Gastroesophageal sphincter (tissue), 4 donors: ENCODE results near the gene SLC10A2. TPM values are rescaled to one million over a fixed set of nuclear protein-coding genes. Genes with fewer than 3 reads are reported as not detected.

Experiments used
- ATAC-seq: fragments of 150-250 bp; one replicate; pipeline ENCODE4 v1.9.1; 2016; ENCODE audit warnings: mild to moderate bottlenecking, moderate library complexity
- H3K27ac ChIP-seq, 4 donors: fragments of 200-600 bp; sonication (generic) in 3 of 4; 1 replicate in 3 of 4; 2 replicates in 1 of 4; pipeline ENCODE4 v1.5.1; 2016 to 2019
- H3K27me3 ChIP-seq: fragments of 200-600 bp; sonication (generic); one replicate; pipeline ENCODE4 v1.5.1; 2019
- H3K36me3 ChIP-seq, 2 donors: fragments of 200-600 bp; sonication (generic); one replicate each; pipeline ENCODE4 v1.5.1; 2019; ENCODE audit warnings: control low read depth in 1 of 2
- H3K4me1 ChIP-seq, 3 donors: fragments of 200-600 bp; sonication (generic); 1 replicate in 2 of 3; 2 replicates in 1 of 3; pipeline ENCODE4 v1.5.1; 2016 to 2019; ENCODE audit warnings: control low read depth in 2 of 3
- H3K4me3 ChIP-seq, 2 donors: fragments of 200-600 bp; sonication (generic); one replicate each; pipeline ENCODE4 v1.5.1; 2019; ENCODE audit warnings: mild to moderate bottlenecking in 1 of 2, moderate library complexity in 1 of 2
- H3K9me3 ChIP-seq, 3 donors: fragments of 200-600 bp; sonication (generic); one replicate each; pipeline ENCODE4 v1.5.1; 2017 to 2019; ENCODE audit warnings: control low read depth in 2 of 3
- CTCF ChIP-seq, 4 experiments: fragments of 200-600 bp in 2 of 4; fragments of 450-650 bp in 2 of 4; sonication (generic) in 1 of 4; IDR thresholded peaks; one replicate each; pipeline ENCODE4 v1.5.1; 2017 to 2019; ENCODE audit warnings: antibody characterized with exemption in 4 of 4, mild to moderate bottlenecking in 2 of 4, moderate library complexity in 2 of 4
- EP300 ChIP-seq: sonication (generic); formaldehyde crosslinking; IDR thresholded peaks from one replicate; pipeline ENCODE4 v1.6.1; 2017; ENCODE audit warnings: antibody characterized with exemption, mild to moderate bottlenecking
- POLR2A ChIP-seq, 2 donors: fragments of 450-650 bp; IDR thresholded peaks; one replicate each; pipeline ENCODE4 v1.6.1; 2017; ENCODE audit warnings: antibody characterized with exemption in 2 of 2, mild to moderate bottlenecking in 2 of 2, moderate library complexity in 1 of 2
- POLR2AphosphoS5 ChIP-seq: sonication (generic); formaldehyde crosslinking; IDR thresholded peaks from one replicate; pipeline ENCODE4 v1.6.1; 2017; ENCODE audit warnings: antibody characterized with exemption
- WGBS, 2 donors: methylation state at CpG; one replicate each; pipeline ENCODE4 v1.1.5; 2018; ENCODE audit warnings: low coverage in 1 of 2; 5-methylcytosine and 5-hydroxymethylcytosine counted together
- total RNA-seq, 4 donors: library from RNA; depleted of rRNA; stranded (reverse); fragments of >200 nt; gene quantifications; one replicate each; pipeline ENCODE4 v1.1.0, GENCODE V29; 2016

SLC10A2 gene
- total RNA-seq, 4 donors from 2014 or later = 0.08 TPM; not detected in 3

- H3K27ac ChIP-seq = no peak overlapping the region
- WGBS, 2 donors = 80% methylated on average over 2 of the region's 2 CpGs; no CpG with 5 or more reads in 1 of the 2 donors
- peaks cover 0 to 33% (median 0%) of the 10 kb centered on the region in 3 donors for H3K9me3 ChIP-seq
- H3K36me3 ChIP-seq = no peaks in the 10 kb centered on the region
- TF ChIP-seq POLR2A (IDR thresholded peaks at IDR 0.05) (no peak), EP300 (no peak), POLR2AphosphoS5 (no peak), CTCF (IDR thresholded peaks at IDR 0.05) (no peak)
- no peaks in the 10 kb centered on the region for H3K27me3 ChIP-seq
- H3K4me1 ChIP-seq = no peaks in the 10 kb centered on the region
- ATAC-seq = no peak
- no peak overlapping the region for H3K4me3 ChIP-seq
These were observed 11.1 kb downstream of the SLC10A2 start for GRCh38 chr13:103055166-103055565.

- Histone ChIP-seq H3K27me3 (no peaks in the 10 kb centered on the region), H3K36me3 (no peaks in the 10 kb centered on the region), H3K4me3 (no peak overlapping the region), H3K9me3 (no peaks in the 10 kb centered on the region), H3K4me1 (no peaks in the 10 kb centered on the region), H3K27ac (no peak overlapping the region)
- TF ChIP-seq CTCF (IDR thresholded peaks at IDR 0.05) (no peak), POLR2A (IDR thresholded peaks at IDR 0.05) (no peak), EP300 (no peak), POLR2AphosphoS5 (no peak)
- no peak for ATAC-seq
- 66 to 93% methylated on average over 3 to 4 of the region's 4 CpGs for WGBS, 2 donors
These were observed 19.5 kb downstream of the SLC10A2 start for GRCh38 chr13:103046676-103047075.

- no peak overlapping the region for H3K4me3 ChIP-seq
- WGBS, 2 donors = 76 to 88% methylated on average over 3 of the region's 3 CpGs
These were observed 22.2 kb downstream of the SLC10A2 start for GRCh38 chr13:103044056-103044455.

GRCh38 chr13:103040006-103040405 lies 26.2 kb downstream of the SLC10A2 start:
- Histone ChIP-seq H3K4me1 (no peaks in the 10 kb centered on the region), H3K36me3 (no peaks in the 10 kb centered on the region), H3K9me3 (no peaks in the 10 kb centered on the region), H3K27me3 (no peaks in the 10 kb centered on the region), H3K4me3 (no peak overlapping the region), H3K27ac (no peak overlapping the region)
- no peak for ATAC-seq
- WGBS, 2 donors = 50 to 60% methylated on average over 1 of the region's 1 CpG
- TF ChIP-seq POLR2A (IDR thresholded peaks at IDR 0.05) = no peak
- no peak for TF ChIP-seq EP300
- no peak for TF ChIP-seq CTCF (IDR thresholded peaks at IDR 0.05)
- no peak for TF ChIP-seq POLR2AphosphoS5

More at GRCh38 chr13:103044056-103044455, 22.2 kb downstream of the SLC10A2 start:
- no peaks in the 10 kb centered on the region for H3K9me3 ChIP-seq
- TF ChIP-seq CTCF (IDR thresholded peaks at IDR 0.05) = no peak
- ATAC-seq = no peak
- no peak overlapping the region for H3K27ac ChIP-seq
- H3K27me3 ChIP-seq = no peaks in the 10 kb centered on the region
- no peaks in the 10 kb centered on the region for H3K36me3 ChIP-seq
- no peaks in the 10 kb centered on the region for H3K4me1 ChIP-seq

GRCh38 chr13:103039183-103039582 lies 27.0 kb downstream of the SLC10A2 start:
- WGBS, 2 donors = 33 to 43% methylated on average over 1 to 2 of the region's 2 CpGs
- no peak overlapping the region for H3K27ac ChIP-seq
- H3K4me3 ChIP-seq = no peak overlapping the region
- no peak for ATAC-seq
- no peaks in the 10 kb centered on the region for H3K27me3 ChIP-seq
- TF ChIP-seq POLR2A (IDR thresholded peaks at IDR 0.05) (no peak), POLR2AphosphoS5 (no peak)
- no peaks in the 10 kb centered on the region for H3K9me3 ChIP-seq
- no peaks in the 10 kb centered on the region for H3K36me3 ChIP-seq
- H3K4me1 ChIP-seq = no peaks in the 10 kb centered on the region
